GM12878 (cell line): ENCODE data around the gene TMCC2. TPM values are rescaled to one million over a fixed set of nuclear protein-coding genes. Genes with fewer than 3 reads are reported as not detected.

Source experiments
- ATAC-seq: fragments of 200-7000 bp; cut with Tn5 transposase; 3 replicates; pipeline ENCODE4 v1.9.1; 2020; ENCODE audit warnings: mild to moderate bottlenecking, moderate library complexity
- BruUV-seq: library from RNA; stranded (reverse); fragments of 400-500 nt; replicated peaks from 2 replicates; lab custom pipeline; 2021; lab: Mats Ljungman, UMichigan
- CTCF ChIA-PET: fragments of 300-600 bp; sonication (Branson Sonifier 250); formaldehyde crosslinking; extraction: SDS; loops from one replicate; lab custom pipeline; 2021; ENCODE audit warnings: inconsistent platforms; lab: Yijun Ruan, JAX
- POLR2A ChIA-PET: fragments of 350-600 bp; formaldehyde crosslinking; extraction: SDS; loops from one replicate; lab custom pipeline; 2021; ENCODE audit warnings: inconsistent platforms; lab: Charles Lee
- RAD21 ChIA-PET: fragments of 300-600 bp; sonication (Branson Sonifier 250); formaldehyde crosslinking; loops from one replicate; lab custom pipeline; 2023; ENCODE audit warnings: antibody characterized with exemption; ENCODE audit not compliant: unreplicated experiment; lab: Charles Lee
- SMC1A ChIA-PET: fragments of 300-600 bp; sonication (Branson Sonifier 250); formaldehyde crosslinking; loops from one replicate; lab custom pipeline; 2023; ENCODE audit not compliant: unreplicated experiment, uncharacterized antibody; lab: Charles Lee
- DNase-seq: peaks from one replicate; pipeline ENCODE4 v3.0.0-alpha.2; 2011; ENCODE audit warnings: low read depth, low spot score
- FAIRE-seq: peaks from 3 replicates; lab custom pipeline; 2011; peaks lifted over from hg19 to GRCh38; lab: Jason Lieb, UNC
- H2AFZ ChIP-seq: 2 replicates; pipeline ENCODE4 v1.6.0; 2011; ENCODE audit warnings: low read depth, low read length, control low read depth; ENCODE audit not compliant: control insufficient read depth
- H3K27ac ChIP-seq: 2 replicates; pipeline ENCODE4 v1.5.1; 2011; ENCODE audit warnings: control low read depth; ENCODE audit not compliant: control insufficient read depth, insufficient read depth
- H3K27me3 ChIP-seq, 2 experiments: replicated peaks in 1 of 2; 2 replicates each; pipeline versions ENCODE4 v1.6.0 to v1.6.1; 2011; ENCODE audit warnings: low read length in 1 of 2; ENCODE audit not compliant: control insufficient read depth in 2 of 2, insufficient read depth in 2 of 2
- H3K36me3 ChIP-seq, 2 experiments: 2 replicates each; pipeline ENCODE4 v1.5.1; 2011; ENCODE audit warnings: low read length in 1 of 2; ENCODE audit not compliant: control insufficient read depth in 2 of 2, insufficient read depth in 2 of 2
- H3K4me1 ChIP-seq: 2 replicates; pipeline ENCODE4 v1.6.1; 2011; ENCODE audit warnings: mild to moderate bottlenecking, low read length, moderate library complexity, mixed read lengths; ENCODE audit not compliant: control insufficient read depth, insufficient read depth
- H3K4me2 ChIP-seq: 2 replicates; pipeline ENCODE4 v1.6.0; 2011; ENCODE audit warnings: control low read depth; ENCODE audit not compliant: control insufficient read depth, insufficient read depth
- H3K4me3 ChIP-seq: fragments of 200-600 bp; sonication (generic); 2 replicates; pipeline ENCODE4 v1.5.1; 2016
- H3K79me2 ChIP-seq: 2 replicates; pipeline ENCODE4 v1.6.0; 2011; ENCODE audit warnings: low read length; ENCODE audit not compliant: control insufficient read depth, insufficient read depth
- H3K9ac ChIP-seq: 2 replicates; pipeline ENCODE4 v1.8.0; 2011; ENCODE audit warnings: low read length, control low read depth, mixed read lengths; ENCODE audit not compliant: control insufficient read depth, insufficient read depth
- H3K9me3 ChIP-seq: replicated peaks from 3 replicates; pipeline ENCODE4 v1.5.1; 2011; ENCODE audit warnings: mild to moderate bottlenecking, low read length; ENCODE audit not compliant: control insufficient read depth, insufficient read depth
- H4K20me1 ChIP-seq: 2 replicates; pipeline ENCODE4 v1.6.0; 2011; ENCODE audit not compliant: control insufficient read depth, insufficient read depth
- WGBS: methylation state at CpG from one replicate; pipeline ENCODE4 v1.1.6; 2016; ENCODE audit warnings: low lambda C conversion rate; ENCODE audit not compliant: insufficient replicate concordance, insufficient coverage; ENCODE audit errors: missing lambda C conversion rate; 5-methylcytosine and 5-hydroxymethylcytosine counted together
- in situ Hi-C: fragments of 300-500 bp; cut with MboI; formaldehyde crosslinking; loops from 9 replicates; pipeline ENCODE4 v1.14.3; 2018; ENCODE audit warnings: mixed read lengths
- intact Hi-C: fragments of 100-400 bp; cut with micrococcal nuclease; formaldehyde crosslinking; loops from one replicate; pipeline ENCODE4 v1.14.2; 2022; ENCODE audit not compliant: unreplicated experiment
- polyA plus RNA-seq, 11 experiments: library from polyadenylated mRNA; depleted of rRNA in 4 of 11; unstranded in 6 of 11; stranded (reverse) in 5 of 11; fragments of >200 nt; fragmentation: Nextera tagmentation in 4 of 11; fragmentation: Illumina TruSeq in 1 of 11; extraction: Ambion mirVana in 4 of 11; extraction: Trizol in 1 of 11; gene quantifications; 1 replicate in 1 of 11; 2 replicates in 10 of 11; pipeline versions ENCODE4 v1.2.1 to v1.2.3, GENCODE V29; 2011 to 2016; ENCODE audit warnings: inconsistent platforms in 2 of 11, missing spikeins in 2 of 11, low read depth in 1 of 11
- total RNA-seq, 4 experiments: library from RNA; depleted of rRNA in 3 of 4; stranded (reverse); fragments of >200 nt in 3 of 4; fragmentation: Illumina TruSeq in 1 of 4; extraction: Trizol in 1 of 4; gene quantifications; 2 replicates each; pipeline versions ENCODE4 v1.2.1 to v1.2.3, GENCODE V29; 2013 to 2021
- TF ChIP-seq, protein P1 (sequence below): fragments of 450-650 bp; formaldehyde crosslinking; IDR thresholded peaks from 2 replicates; pipeline ENCODE4 v1.4.0; 2020; ENCODE audit warnings: mild to moderate bottlenecking, moderate library complexity

The TMCC2 gene
- total and polyA plus RNA-seq, 10 of the 15 experiments (the other 5 are each of a cell fraction or from before 2014, with no cell fraction given), result 0.06 to 2.3 (median 0.76) TPM

DNA sequence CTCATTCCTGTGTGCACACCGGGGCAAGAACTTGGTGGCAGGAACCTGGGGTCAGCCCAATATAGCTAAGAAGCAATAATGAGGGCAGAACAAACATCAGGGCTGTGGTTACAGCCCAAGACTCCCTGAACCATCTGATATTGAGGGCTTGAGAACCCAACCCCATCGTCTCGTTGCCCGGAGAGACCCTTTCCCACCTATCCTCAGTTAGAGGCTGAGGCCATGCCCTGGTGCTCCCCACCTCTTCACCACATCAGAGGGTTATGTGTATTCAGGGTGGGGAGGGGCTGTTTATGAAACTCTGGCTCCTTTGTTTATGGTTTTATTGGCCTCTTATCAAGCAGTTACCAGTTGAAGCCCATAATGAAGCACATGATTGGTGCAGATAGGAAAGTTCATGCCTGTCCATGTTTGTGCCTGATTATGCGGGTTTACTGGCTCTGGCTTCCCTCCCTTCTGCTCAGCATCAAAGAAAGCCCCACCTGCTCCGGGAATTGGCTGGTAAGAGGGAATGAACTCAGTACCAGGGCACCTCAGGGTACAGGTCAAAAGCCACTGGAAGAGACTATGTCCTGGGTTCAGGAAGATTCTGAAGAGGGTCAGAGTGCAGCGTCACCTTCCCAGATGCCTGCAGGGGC lies 79.3 kb downstream of the TMCC2 start:
- TF ChIP-seq, protein P1, sequence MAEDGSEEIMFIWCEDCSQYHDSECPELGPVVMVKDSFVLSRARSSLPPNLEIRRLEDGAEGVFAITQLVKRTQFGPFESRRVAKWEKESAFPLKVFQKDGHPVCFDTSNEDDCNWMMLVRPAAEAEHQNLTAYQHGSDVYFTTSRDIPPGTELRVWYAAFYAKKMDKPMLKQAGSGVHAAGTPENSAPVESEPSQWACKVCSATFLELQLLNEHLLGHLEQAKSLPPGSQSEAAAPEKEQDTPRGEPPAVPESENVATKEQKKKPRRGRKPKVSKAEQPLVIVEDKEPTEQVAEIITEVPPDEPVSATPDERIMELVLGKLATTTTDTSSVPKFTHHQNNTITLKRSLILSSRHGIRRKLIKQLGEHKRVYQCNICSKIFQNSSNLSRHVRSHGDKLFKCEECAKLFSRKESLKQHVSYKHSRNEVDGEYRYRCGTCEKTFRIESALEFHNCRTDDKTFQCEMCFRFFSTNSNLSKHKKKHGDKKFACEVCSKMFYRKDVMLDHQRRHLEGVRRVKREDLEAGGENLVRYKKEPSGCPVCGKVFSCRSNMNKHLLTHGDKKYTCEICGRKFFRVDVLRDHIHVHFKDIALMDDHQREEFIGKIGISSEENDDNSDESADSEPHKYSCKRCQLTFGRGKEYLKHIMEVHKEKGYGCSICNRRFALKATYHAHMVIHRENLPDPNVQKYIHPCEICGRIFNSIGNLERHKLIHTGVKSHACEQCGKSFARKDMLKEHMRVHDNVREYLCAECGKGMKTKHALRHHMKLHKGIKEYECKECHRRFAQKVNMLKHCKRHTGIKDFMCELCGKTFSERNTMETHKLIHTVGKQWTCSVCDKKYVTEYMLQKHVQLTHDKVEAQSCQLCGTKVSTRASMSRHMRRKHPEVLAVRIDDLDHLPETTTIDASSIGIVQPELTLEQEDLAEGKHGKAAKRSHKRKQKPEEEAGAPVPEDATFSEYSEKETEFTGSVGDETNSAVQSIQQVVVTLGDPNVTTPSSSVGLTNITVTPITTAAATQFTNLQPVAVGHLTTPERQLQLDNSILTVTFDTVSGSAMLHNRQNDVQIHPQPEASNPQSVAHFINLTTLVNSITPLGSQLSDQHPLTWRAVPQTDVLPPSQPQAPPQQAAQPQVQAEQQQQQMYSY, result no peak
- SMC1A ChIA-PET, result interaction anchor here (35.1 kb wide), 1 partner anchor 29 kb away, joined by 1445 read pairs; no protein-coding TSS in a partner anchor
- WGBS, result 51% methylated on average over 7 of the region's 7 CpGs
- no peak overlapping the region for H3K4me2 ChIP-seq
- H3K27ac ChIP-seq, result no peak overlapping the region
- no peaks in the 10 kb centered on the region; a peak in 1 of 4 replicates for H3K36me3 ChIP-seq
- no TSS peak for BruUV-seq
- RAD21 ChIA-PET, result no interaction called here
- FAIRE-seq (no peak), ATAC-seq (no peak), DNase-seq (no peak)
- H3K9me3 ChIP-seq, result no peaks in the 10 kb centered on the region
- POLR2A ChIA-PET, result interaction anchor here (0.5 kb wide), 1 partner anchor 21 kb away, joined by 4 read pairs; no protein-coding TSS in a partner anchor
- H3K79me2 ChIP-seq, result no peaks in the 10 kb centered on the region
- intact Hi-C loops, result no loop called here
- H3K9ac ChIP-seq, result no peak overlapping the region
- no peaks in the 10 kb centered on the region; the same call in 1 of the 2 replicates for H4K20me1 ChIP-seq
- no peak overlapping the region for H3K4me3 ChIP-seq
- peaks cover 0 to 2% of the 10 kb centered on the region in 2 experiments; a peak in 2 of 4 replicates for H3K27me3 ChIP-seq
- peaks cover 14% of the 10 kb centered on the region for H3K4me1 ChIP-seq
- no peak overlapping the region for H2AFZ ChIP-seq
- in situ Hi-C loops, result no loop called here
- CTCF ChIA-PET, result interaction anchor here (1.1 to 59.5 kb wide), 2 partner anchors 18 to 37 kb away, joined by 8 to 2333 read pairs; no protein-coding TSS in a partner anchor
